Right lobe of liver (tissue), 4 donors: ENCODE results near the gene PYGB.

ENCODE experiments used
- POLR2A ChIP-seq: fragments of 450-650 bp; IDR thresholded peaks from one replicate; pipeline ENCODE4 v1.6.1; 2017; ENCODE audit warnings: antibody characterized with exemption, mild to moderate bottlenecking
- TF ChIP-seq, protein P1 (sequence below), 4 donors: fragments of 200-600 bp in 3 of 4; fragments of 450-650 bp in 1 of 4; IDR thresholded peaks; one replicate each; pipeline versions ENCODE4 v1.5.1 to v1.8.0; 2016 to 2022; ENCODE audit warnings: antibody characterized with exemption in 4 of 4, mild to moderate bottlenecking in 2 of 4
- donor health status: DM: no; HTN: no; CAD: no.
- donor health status: DM: no; HTN: no; CAD: no.
- donor health status: DM: no; HTN: yes; CAD: no.

GRCh38 chr20:25281541-25281991, 33.7 kb downstream of the PYGB start:
- TF ChIP-seq, protein P1, sequence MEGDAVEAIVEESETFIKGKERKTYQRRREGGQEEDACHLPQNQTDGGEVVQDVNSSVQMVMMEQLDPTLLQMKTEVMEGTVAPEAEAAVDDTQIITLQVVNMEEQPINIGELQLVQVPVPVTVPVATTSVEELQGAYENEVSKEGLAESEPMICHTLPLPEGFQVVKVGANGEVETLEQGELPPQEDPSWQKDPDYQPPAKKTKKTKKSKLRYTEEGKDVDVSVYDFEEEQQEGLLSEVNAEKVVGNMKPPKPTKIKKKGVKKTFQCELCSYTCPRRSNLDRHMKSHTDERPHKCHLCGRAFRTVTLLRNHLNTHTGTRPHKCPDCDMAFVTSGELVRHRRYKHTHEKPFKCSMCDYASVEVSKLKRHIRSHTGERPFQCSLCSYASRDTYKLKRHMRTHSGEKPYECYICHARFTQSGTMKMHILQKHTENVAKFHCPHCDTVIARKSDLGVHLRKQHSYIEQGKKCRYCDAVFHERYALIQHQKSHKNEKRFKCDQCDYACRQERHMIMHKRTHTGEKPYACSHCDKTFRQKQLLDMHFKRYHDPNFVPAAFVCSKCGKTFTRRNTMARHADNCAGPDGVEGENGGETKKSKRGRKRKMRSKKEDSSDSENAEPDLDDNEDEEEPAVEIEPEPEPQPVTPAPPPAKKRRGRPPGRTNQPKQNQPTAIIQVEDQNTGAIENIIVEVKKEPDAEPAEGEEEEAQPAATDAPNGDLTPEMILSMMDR (IDR thresholded peaks at IDR 0.05) = no peak
- no peak for TF ChIP-seq POLR2A
